Stimulated activated CD8-positive, alpha-beta memory T cell treated with anti-CD3 and anti-CD28 coated beads, Interleukin-15, amount 100 ng/mL, for 48 hours (primary cell): ENCODE measurements around the gene TRIOBP.

Experiments
- DNase-seq, 2 donors: peaks; one replicate each; pipeline ENCODE4 v3.0.0-alpha.2; 2020; ENCODE audit warnings: low read depth in 2 of 2

TRIOBP gene

DNA sequence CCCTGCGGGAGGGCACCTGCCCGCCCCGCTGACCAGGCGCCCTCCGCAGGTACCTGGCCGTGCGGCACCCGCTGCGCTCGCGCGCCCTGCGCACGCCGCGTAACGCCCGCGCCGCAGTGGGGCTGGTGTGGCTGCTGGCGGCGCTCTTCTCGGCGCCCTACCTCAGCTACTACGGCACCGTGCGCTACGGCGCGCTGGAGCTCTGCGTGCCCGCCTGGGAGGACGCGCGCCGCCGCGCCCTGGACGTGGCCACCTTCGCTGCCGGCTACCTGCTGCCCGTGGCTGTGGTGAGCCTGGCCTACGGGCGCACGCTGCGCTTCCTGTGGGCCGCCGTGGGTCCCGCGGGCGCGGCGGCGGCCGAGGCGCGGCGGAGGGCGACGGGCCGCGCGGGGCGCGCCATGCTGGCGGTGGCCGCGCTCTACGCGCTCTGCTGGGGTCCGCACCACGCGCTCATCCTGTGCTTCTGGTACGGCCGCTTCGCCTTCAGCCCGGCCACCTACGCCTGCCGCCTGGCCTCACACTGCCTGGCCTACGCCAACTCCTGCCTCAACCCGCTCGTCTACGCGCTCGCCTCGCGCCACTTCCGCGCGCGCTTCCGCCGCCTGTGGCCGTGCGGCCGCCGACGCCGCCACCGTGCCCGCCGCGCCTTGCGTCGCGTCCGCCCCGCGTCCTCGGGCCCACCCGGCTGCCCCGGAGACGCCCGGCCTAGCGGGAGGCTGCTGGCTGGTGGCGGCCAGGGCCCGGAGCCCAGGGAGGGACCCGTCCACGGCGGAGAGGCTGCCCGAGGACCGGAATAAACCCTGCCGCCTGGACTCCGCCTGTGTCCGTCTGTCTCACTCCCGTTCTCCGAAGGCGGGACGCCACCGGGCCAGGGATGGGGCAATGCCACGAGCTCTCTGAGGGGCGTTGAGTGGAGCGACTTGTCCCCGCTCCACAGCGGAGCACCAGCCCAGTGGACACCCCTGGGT lies 128.1 kb downstream of the TRIOBP start:
- no peak for DNase-seq
